ENCODE data around the gene SMIM33.
"Not testable (repeated sequence)": the region's sequence is repeated elsewhere in the genome, so short reads cannot be mapped to it uniquely, and the experiment has no call there.

DNA sequence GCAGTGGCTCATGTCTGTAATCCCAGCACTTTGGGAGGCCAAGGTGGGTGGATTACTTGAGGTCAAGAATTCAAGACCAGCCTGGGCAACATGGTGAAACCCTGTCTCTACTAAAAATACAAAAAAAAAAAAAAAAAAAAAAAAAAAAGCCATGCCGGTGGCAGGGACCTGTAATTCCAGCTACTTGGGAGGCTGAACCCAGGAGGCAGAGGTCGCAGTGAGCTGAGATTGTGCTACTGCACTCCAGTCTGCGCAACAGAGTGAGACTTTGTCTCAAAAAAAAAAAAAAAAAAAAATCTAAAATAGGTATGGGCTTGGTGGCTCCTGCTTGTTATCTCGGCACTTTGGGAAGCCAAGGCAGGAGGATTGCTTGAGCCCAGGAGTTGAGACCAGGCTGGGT is 8.9 kb downstream of the SMIM33 start:
- TF ChIP-seq, protein P1, sequence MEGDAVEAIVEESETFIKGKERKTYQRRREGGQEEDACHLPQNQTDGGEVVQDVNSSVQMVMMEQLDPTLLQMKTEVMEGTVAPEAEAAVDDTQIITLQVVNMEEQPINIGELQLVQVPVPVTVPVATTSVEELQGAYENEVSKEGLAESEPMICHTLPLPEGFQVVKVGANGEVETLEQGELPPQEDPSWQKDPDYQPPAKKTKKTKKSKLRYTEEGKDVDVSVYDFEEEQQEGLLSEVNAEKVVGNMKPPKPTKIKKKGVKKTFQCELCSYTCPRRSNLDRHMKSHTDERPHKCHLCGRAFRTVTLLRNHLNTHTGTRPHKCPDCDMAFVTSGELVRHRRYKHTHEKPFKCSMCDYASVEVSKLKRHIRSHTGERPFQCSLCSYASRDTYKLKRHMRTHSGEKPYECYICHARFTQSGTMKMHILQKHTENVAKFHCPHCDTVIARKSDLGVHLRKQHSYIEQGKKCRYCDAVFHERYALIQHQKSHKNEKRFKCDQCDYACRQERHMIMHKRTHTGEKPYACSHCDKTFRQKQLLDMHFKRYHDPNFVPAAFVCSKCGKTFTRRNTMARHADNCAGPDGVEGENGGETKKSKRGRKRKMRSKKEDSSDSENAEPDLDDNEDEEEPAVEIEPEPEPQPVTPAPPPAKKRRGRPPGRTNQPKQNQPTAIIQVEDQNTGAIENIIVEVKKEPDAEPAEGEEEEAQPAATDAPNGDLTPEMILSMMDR (conservative IDR thresholded peaks at IDR 0.05; ENCODE audit: low read depth, low read length) = not testable (repeated sequence)
- not testable (repeated sequence) for TF ChIP-seq EZH2 (IDR thresholded peaks at IDR 0.05; ENCODE audit: borderline replicate concordance, low read depth, low read length, poor library complexity, severe bottlenecking)
